Measurements from ENCODE around the gene TRAPPC14. TPM values are rescaled to one million over a fixed set of nuclear protein-coding genes. Genes with fewer than 3 reads are reported as not detected.

TRAPPC14 gene
- polyA plus RNA-seq, 3 donors: 16.9 to 26.3 (median 21.5) TPM

DNA sequence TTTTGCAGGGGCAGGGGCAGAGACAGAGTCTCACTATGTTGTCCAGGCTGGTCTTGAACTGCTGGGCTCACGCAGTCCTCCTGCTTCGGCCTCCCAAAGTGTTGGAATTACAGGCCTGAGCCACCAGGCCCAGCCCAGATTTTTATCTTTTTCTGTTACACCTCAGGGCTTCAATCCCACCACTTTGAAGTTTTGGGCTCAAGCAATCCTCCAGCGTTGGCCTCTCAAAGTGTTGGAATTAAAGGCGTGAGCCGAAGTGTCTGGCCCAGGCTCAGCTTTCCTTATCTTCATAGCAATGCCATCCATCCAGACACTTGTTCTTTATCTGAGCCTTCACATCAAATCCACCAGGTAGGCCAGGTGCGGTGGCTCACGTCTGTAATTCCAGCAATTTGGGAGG is 43.5 kb downstream of the TRAPPC14 start:
- DNase-seq (ENCODE audit: extremely low read depth in 1 of 11, low read depth in 9 of 11, low spot score in 4 of 11): no peak

DNA sequence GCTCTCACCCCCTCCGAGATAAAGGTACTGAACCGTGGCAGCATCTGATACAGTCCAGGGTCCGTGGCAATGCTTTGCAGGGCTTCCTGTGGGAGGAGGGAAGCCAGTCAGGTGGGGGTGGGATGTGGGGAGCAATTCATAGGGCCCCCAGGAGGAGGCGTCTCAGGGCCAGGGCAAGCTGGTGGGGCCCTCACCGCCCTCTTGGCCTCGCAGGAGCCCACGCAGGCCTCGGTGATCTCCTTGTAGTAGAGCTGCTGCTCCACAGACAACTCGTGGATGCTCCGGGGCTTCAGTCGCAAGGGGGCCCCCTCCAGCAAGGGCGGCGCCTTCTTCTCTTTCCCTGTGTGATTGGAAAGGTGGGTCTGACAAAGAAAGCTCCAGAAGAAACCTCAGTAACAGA is 46.6 kb downstream of the TRAPPC14 start:
- DNase-seq (ENCODE audit: extremely low read depth in 1 of 11, low read depth in 9 of 11, low spot score in 4 of 11): no peak

DNA sequence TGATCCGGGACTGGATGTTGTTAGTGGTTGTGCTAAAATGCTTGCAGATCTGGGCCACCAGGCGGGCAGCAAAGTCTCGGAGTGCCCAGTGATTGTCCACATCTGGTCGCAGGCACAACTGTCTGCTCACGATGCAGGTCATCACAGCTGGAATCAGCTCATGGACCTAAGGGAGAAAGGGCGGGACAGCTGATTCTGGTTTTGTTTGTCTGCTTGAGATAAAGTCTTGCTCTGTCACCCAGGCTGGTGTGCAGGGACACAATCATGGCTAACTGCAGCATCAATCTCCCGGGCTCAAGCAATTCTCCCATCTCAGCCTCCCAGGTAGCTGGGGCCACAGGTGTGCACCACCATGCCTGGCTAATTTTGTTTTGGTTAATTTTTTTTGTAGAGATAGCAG is 47.4 kb downstream of the TRAPPC14 start:
- no peak for DNase-seq (ENCODE audit: extremely low read depth in 1 of 11, low read depth in 9 of 11, low spot score in 4 of 11)

- DNase-seq (ENCODE audit: extremely low read depth in 1 of 11, low read depth in 9 of 11, low spot score in 4 of 11): no peak
Observed at GRCh38 chr7:100109521-100110163, 48.9 kb downstream of the TRAPPC14 start.

- DNase-seq (ENCODE audit: extremely low read depth in 1 of 11, low read depth in 9 of 11, low spot score in 4 of 11): no peak
Observed at GRCh38 chr7:100107890-100108289, 50.6 kb downstream of the TRAPPC14 start.

DNA sequence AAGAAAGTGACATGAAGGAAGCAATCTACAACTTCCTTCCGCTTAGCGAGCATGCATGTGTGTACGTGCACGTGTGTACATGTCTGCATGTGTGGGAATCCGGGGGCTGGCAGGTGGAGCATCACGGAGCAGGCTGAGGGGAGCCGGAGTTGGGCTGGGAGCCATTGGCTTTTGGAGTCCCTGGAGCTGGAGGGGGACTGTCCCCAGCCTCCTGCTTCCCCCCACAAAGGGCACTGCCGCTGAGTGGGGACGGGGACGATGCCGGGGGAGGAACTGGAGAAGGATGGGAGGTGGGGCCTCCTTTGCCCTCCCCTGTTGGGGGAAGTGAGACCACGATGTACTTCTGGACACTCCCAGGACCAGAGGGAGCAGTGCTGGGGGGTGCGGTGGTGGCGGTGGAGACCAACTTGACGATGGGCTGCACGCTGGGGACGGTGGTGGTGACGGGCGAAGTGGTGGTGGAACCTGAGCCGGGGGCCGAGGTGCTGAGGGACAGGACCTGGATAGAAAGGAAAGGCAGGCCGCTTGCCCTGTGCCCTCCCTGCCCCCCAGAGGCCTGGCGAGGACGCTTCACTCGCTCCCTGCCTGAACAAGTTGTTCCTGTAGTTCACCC is 51.3 kb downstream of the TRAPPC14 start:
- no peak for DNase-seq (ENCODE audit: extremely low read depth in 1 of 11, low read depth in 9 of 11, low spot score in 4 of 11)

DNA sequence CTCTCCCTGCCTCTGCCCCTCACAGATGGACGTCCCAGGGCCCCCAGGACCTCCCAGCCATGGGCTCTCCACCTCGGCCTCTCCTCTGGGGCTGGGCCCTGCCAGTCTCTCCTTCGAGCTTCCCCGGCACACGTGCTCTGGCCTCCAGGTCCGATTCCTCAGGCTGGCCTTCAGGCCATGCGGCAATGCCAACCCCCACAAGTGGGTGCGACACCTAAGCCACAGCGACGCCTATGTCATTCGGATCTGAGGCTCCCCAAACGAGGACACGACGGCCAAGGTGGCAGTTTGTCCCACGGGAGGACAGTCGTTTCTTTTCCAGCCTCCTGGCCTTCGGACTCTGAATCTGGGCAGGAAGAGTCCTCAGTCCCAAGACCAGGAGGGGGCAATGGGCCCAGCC is 51.9 kb downstream of the TRAPPC14 start:
- DNase-seq (ENCODE audit: extremely low read depth in 1 of 11, low read depth in 9 of 11, low spot score in 4 of 11): no peak

GRCh38 chr7:100105534-100105933 is 53.0 kb downstream of the TRAPPC14 start:
- no peak for DNase-seq (ENCODE audit: extremely low read depth in 1 of 11, low read depth in 9 of 11, low spot score in 4 of 11)

Other genes starting within 250 kb of the TRAPPC14 start
- 10 to 100 TPM; 32.4 to 37.9 (median 33.2) TPM for gene TRIM4, start 239.2 kb downstream of the TRAPPC14 start, polyA plus RNA-seq (ENCODE audit: insufficient read length in 3 of 3)
- 1 to 10 TPM in 1 of 3 donors, under 1 TPM in 2; 0.66 to 1.6 (median 0.97) TPM for gene GJC3, start 229.1 kb downstream of the TRAPPC14 start, polyA plus RNA-seq (ENCODE audit: insufficient read length in 3 of 3)
- gene AZGP1, start 182.7 kb downstream of the TRAPPC14 start, polyA plus RNA-seq (ENCODE audit: insufficient read length in 3 of 3): 10 to 100 TPM; 56.0 to 67.1 (median 61.6) TPM
- gene ZKSCAN1, start 143.1 kb downstream of the TRAPPC14 start, polyA plus RNA-seq (ENCODE audit: insufficient read length in 3 of 3): 10 to 100 TPM; 56.7 to 64.3 (median 62.7) TPM
- gene ZSCAN21, start 108.9 kb downstream of the TRAPPC14 start, polyA plus RNA-seq (ENCODE audit: insufficient read length in 3 of 3): 10 to 100 TPM; 21.8 to 24.7 (median 23.3) TPM
- 10 to 100 TPM; 49.6 to 56.1 (median 50.0) TPM for gene ZNF3, start 77.0 kb downstream of the TRAPPC14 start, polyA plus RNA-seq (ENCODE audit: insufficient read length in 3 of 3)
- 100 to 1,000 TPM; 122 to 135 (median 135) TPM for gene COPS6, start 69.8 kb downstream of the TRAPPC14 start, polyA plus RNA-seq (ENCODE audit: insufficient read length in 3 of 3)
- gene MCM7, start 57.3 kb downstream of the TRAPPC14 start, polyA plus RNA-seq (ENCODE audit: insufficient read length in 3 of 3): 100 to 1,000 TPM; 141 to 173 (median 162) TPM
- gene AP4M1, start 57.1 kb downstream of the TRAPPC14 start, polyA plus RNA-seq (ENCODE audit: insufficient read length in 3 of 3): 10 to 100 TPM; 32.4 to 36.9 (median 36.5) TPM
- gene TAF6, start 39.4 kb downstream of the TRAPPC14 start, polyA plus RNA-seq (ENCODE audit: insufficient read length in 3 of 3): 10 to 100 TPM; 65.4 to 69.4 (median 69.1) TPM
- gene CNPY4, start 39.1 kb downstream of the TRAPPC14 start, polyA plus RNA-seq (ENCODE audit: insufficient read length in 3 of 3): 10 to 100 TPM; 40.1 to 47.0 (median 41.5) TPM
- gene MBLAC1, start 31.8 kb downstream of the TRAPPC14 start, polyA plus RNA-seq (ENCODE audit: insufficient read length in 3 of 3): 1 to 10 TPM in 2 of 3 donors, under 1 TPM in 1; 0.79 to 1.9 (median 1.8) TPM
- gene LAMTOR4, start 9.8 kb downstream of the TRAPPC14 start, polyA plus RNA-seq (ENCODE audit: insufficient read length in 3 of 3): 100 to 1,000 TPM in 2 of 3 donors, 10 to 100 TPM in 1; 95.3 to 118 (median 116) TPM
- gene GAL3ST4, start 9.9 kb upstream of the TRAPPC14 start, polyA plus RNA-seq (ENCODE audit: insufficient read length in 3 of 3): 1 to 10 TPM; 4.6 to 6.8 (median 6.2) TPM
- gene GPC2, start 18.7 kb upstream of the TRAPPC14 start, polyA plus RNA-seq (ENCODE audit: insufficient read length in 3 of 3): 10 to 100 TPM in 2 of 3 donors, 1 to 10 TPM in 1; 9.4 to 14.5 (median 14.0) TPM
- gene STAG3, start 19.2 kb upstream of the TRAPPC14 start, polyA plus RNA-seq (ENCODE audit: insufficient read length in 3 of 3): 10 to 100 TPM; 13.2 to 33.8 (median 15.3) TPM
- gene PVRIG, start 61.2 kb upstream of the TRAPPC14 start, polyA plus RNA-seq (ENCODE audit: insufficient read length in 3 of 3): 1 to 10 TPM; 2.2 to 6.6 (median 5.2) TPM
- 1 to 10 TPM; 6.8 to 9.0 (median 8.0) TPM for gene SPDYE3, start 149.0 kb upstream of the TRAPPC14 start, polyA plus RNA-seq (ENCODE audit: insufficient read length in 3 of 3)
- gene PILRB, start 199.4 kb upstream of the TRAPPC14 start, polyA plus RNA-seq (ENCODE audit: insufficient read length in 3 of 3): 10 to 100 TPM; 36.0 to 58.2 (median 37.6) TPM
- 1 to 10 TPM; 4.7 to 8.0 (median 6.6) TPM for gene PILRA, start 214.8 kb upstream of the TRAPPC14 start, polyA plus RNA-seq (ENCODE audit: insufficient read length in 3 of 3)

Measured in renal cortex interstitium (tissue), 11 donors.